ENCODE measurements around the gene HACD3.
"Not testable (repeated sequence)": the region's sequence is repeated elsewhere in the genome, so short reads cannot be mapped to it uniquely, and the experiment has no call there.

The HACD3 gene

GRCh38 chr15:65611888-65612615, 81.8 kb downstream of the HACD3 start:
- H3K36me3 ChIP-seq: no peaks in the 10 kb centered on the region
- no peaks in the 10 kb centered on the region for H3K27me3 ChIP-seq
- H3K4me3 ChIP-seq (ENCODE audit: low read depth, low read length): peak overlapping the region; percentile 84
- TF ChIP-seq CTCF (IDR thresholded peaks at IDR 0.05; ENCODE audit: low read depth, low read length): no peak
- no peak for DNase-seq
- H3K9me3 ChIP-seq: no peaks in the 10 kb centered on the region
- H3K4me1 ChIP-seq: no peaks in the 10 kb centered on the region

- no peaks in the 10 kb centered on the region for H3K36me3 ChIP-seq
- no peaks in the 10 kb centered on the region for H3K9me3 ChIP-seq
- DNase-seq: no peak
- H3K4me1 ChIP-seq: no peaks in the 10 kb centered on the region
- no peak overlapping the region for H3K4me3 ChIP-seq (ENCODE audit: low read depth, low read length)
- TF ChIP-seq CTCF (IDR thresholded peaks at IDR 0.05; ENCODE audit: low read depth, low read length): no peak
- H3K27me3 ChIP-seq: no peaks in the 10 kb centered on the region
These were observed 82.3 kb downstream of the HACD3 start for GRCh38 chr15:65612616-65612946.

- H3K36me3 ChIP-seq: no peaks in the 10 kb centered on the region
- H3K4me3 ChIP-seq (ENCODE audit: low read depth, low read length): no peak overlapping the region
- TF ChIP-seq CTCF (IDR thresholded peaks at IDR 0.05; ENCODE audit: low read depth, low read length): no peak
- H3K27me3 ChIP-seq: no peaks in the 10 kb centered on the region
- DNase-seq: no peak
- H3K9me3 ChIP-seq: no peaks in the 10 kb centered on the region
- H3K4me1 ChIP-seq: no peaks in the 10 kb centered on the region
These were observed 82.9 kb downstream of the HACD3 start for GRCh38 chr15:65612949-65613744.

GRCh38 chr15:65615887-65616286, 85.6 kb downstream of the HACD3 start:
- H3K27me3 ChIP-seq: not testable (repeated sequence)

GRCh38 chr15:65618560-65619109, 88.4 kb downstream of the HACD3 start:
- Histone ChIP-seq H3K27me3 (no peaks in the 10 kb centered on the region), H3K4me3 (ENCODE audit: low read depth, low read length) (no peak overlapping the region), H3K9me3 (no peaks in the 10 kb centered on the region), H3K36me3 (no peaks in the 10 kb centered on the region), H3K4me1 (no peaks in the 10 kb centered on the region)
- no peak for TF ChIP-seq CTCF (IDR thresholded peaks at IDR 0.05; ENCODE audit: low read depth, low read length)
- no peak for DNase-seq

More at GRCh38 chr15:65615887-65616286, 85.6 kb downstream of the HACD3 start:
- not testable (repeated sequence) for H3K4me3 ChIP-seq (ENCODE audit: low read depth, low read length); H3K36me3 ChIP-seq; DNase-seq; H3K4me1 ChIP-seq; H3K9me3 ChIP-seq

- TF ChIP-seq CTCF (IDR thresholded peaks at IDR 0.05; ENCODE audit: low read depth, low read length): no peak
- Histone ChIP-seq H3K36me3 (no peaks in the 10 kb centered on the region), H3K4me3 (ENCODE audit: low read depth, low read length) (no peak overlapping the region), H3K27me3 (no peaks in the 10 kb centered on the region), H3K9me3 (no peaks in the 10 kb centered on the region), H3K4me1 (no peaks in the 10 kb centered on the region)
- DNase-seq: no peak
These were observed 89.5 kb downstream of the HACD3 start for GRCh38 chr15:65619626-65620290.
